Liver (tissue), 9 donors: Measurements from ENCODE around the gene LPAR1. TPM values are rescaled to one million over a fixed set of nuclear protein-coding genes. Genes with fewer than 3 reads are reported as not detected.

Source experiments
- DNase-seq: peaks from one replicate; pipeline ENCODE4 v3.0.0-alpha.2; 2017; ENCODE audit warnings: low spot score
- H3K27ac ChIP-seq, 2 donors: one replicate each; pipeline ENCODE4 v1.7.0; 2013; ENCODE audit warnings: inconsistent platforms in 2 of 2, low read length in 2 of 2, control low read depth in 1 of 2, low read depth in 1 of 2, mild to moderate bottlenecking in 1 of 2
- H3K27me3 ChIP-seq, 4 donors: one replicate each; pipeline versions ENCODE4 v1.6.1 to v1.7.0; 2013; ENCODE audit warnings: low read length in 3 of 4, inconsistent platforms in 1 of 4, mild to moderate bottlenecking in 1 of 4, moderate library complexity in 1 of 4; ENCODE audit not compliant: control insufficient read depth in 4 of 4, insufficient read depth in 4 of 4
- H3K36me3 ChIP-seq, 4 donors: one replicate each; pipeline versions ENCODE4 v1.6.1 to v1.7.0; 2013; ENCODE audit warnings: low read length in 3 of 4, mild to moderate bottlenecking in 3 of 4, low read depth in 1 of 4, moderate library complexity in 1 of 4; ENCODE audit not compliant: control insufficient read depth in 4 of 4, insufficient read depth in 3 of 4
- H3K4me1 ChIP-seq, 4 donors: one replicate each; pipeline versions ENCODE4 v1.6.1 to v1.7.0; 2013; ENCODE audit warnings: low read length in 3 of 4, mild to moderate bottlenecking in 3 of 4, moderate library complexity in 1 of 4; ENCODE audit not compliant: control insufficient read depth in 4 of 4, insufficient read depth in 4 of 4
- H3K4me3 ChIP-seq, 3 donors: one replicate each; pipeline versions ENCODE4 v1.6.1 to v1.7.0; 2013; ENCODE audit warnings: low read length in 3 of 3, control low read depth in 1 of 3, low read depth in 1 of 3, mild to moderate bottlenecking in 1 of 3
- H3K9ac ChIP-seq, 2 donors: one replicate each; pipeline ENCODE4 v1.7.0; 2013; ENCODE audit warnings: low read length in 2 of 2, mild to moderate bottlenecking in 2 of 2, moderate library complexity in 2 of 2, control low read depth in 1 of 2, low read depth in 1 of 2
- H3K9me3 ChIP-seq, 4 donors: one replicate each; pipeline versions ENCODE4 v1.6.1 to v1.7.0; 2013; ENCODE audit warnings: low read length in 3 of 4; ENCODE audit not compliant: control insufficient read depth in 4 of 4
- EGR1 ChIP-seq, 2 donors: IDR thresholded peaks; 2 replicates each; pipeline ENCODE4 v1.6.1; 2016 to 2018; ENCODE audit warnings: antibody characterized with exemption in 2 of 2, low read depth in 2 of 2
- FOXA1 ChIP-seq: IDR thresholded peaks from 2 replicates; pipeline ENCODE4 v1.6.1; 2016; ENCODE audit warnings: antibody characterized with exemption
- GABPA ChIP-seq, 2 donors: IDR thresholded peaks in 1 of 2; conservative IDR thresholded peaks in 1 of 2; 2 replicates each; pipeline ENCODE4 v1.6.1; 2016; ENCODE audit warnings: antibody characterized with exemption in 2 of 2, mild to moderate bottlenecking in 1 of 2, moderate library complexity in 1 of 2
- HNF4A ChIP-seq, 2 donors: conservative IDR thresholded peaks; 2 replicates each; pipeline ENCODE4 v1.6.1; 2016; ENCODE audit warnings: antibody characterized with exemption in 2 of 2, mild to moderate bottlenecking in 2 of 2
- HNF4G ChIP-seq: IDR thresholded peaks from 2 replicates; pipeline ENCODE4 v1.6.1; 2016; ENCODE audit warnings: antibody characterized with exemption
- RAD21 ChIP-seq, 2 donors: IDR thresholded peaks; 2 replicates each; pipeline ENCODE4 v1.6.1; 2016; ENCODE audit warnings: antibody characterized with exemption in 2 of 2, mild to moderate bottlenecking in 2 of 2
- YY1 ChIP-seq: IDR thresholded peaks from 2 replicates; pipeline ENCODE4 v1.6.1; 2016; ENCODE audit warnings: antibody characterized with exemption, mild to moderate bottlenecking
- WGBS: extraction: QIAGEN DNeasy Blood & Tissue Kit; methylation state at CpG from one replicate; pipeline ENCODE4 v1.1.7; 2013; 5-methylcytosine and 5-hydroxymethylcytosine counted together
- polyA plus RNA-seq, 2 donors: library from polyadenylated mRNA; stranded (reverse) in 1 of 2; unstranded in 1 of 2; fragments of 200-250 nt in 1 of 2; fragments of >200 nt in 1 of 2; fragmentation: Nextera tagmentation in 1 of 2; extraction: Ambion mirVana in 1 of 2; gene quantifications; one replicate each; pipeline versions ENCODE4 v1.2.1 to v1.2.3, GENCODE V29; 2013 to 2015
- total RNA-seq, 2 donors: library from RNA; depleted of rRNA; stranded (reverse); fragments of >200 nt; gene quantifications; one replicate each; pipeline ENCODE4 v1.2.3, GENCODE V29; 2014
- TF ChIP-seq, protein P1 (sequence below): IDR thresholded peaks from 2 replicates; pipeline ENCODE4 v1.6.1; 2016; ENCODE audit warnings: antibody characterized with exemption
- TF ChIP-seq, protein P2 (sequence below): fragments of 150-350 bp; IDR thresholded peaks from 2 replicates; pipeline ENCODE4 v1.5.1; 2017; ENCODE audit warnings: improper control_type of control experiment, low read depth, low read length; ENCODE audit not compliant: missing input control
- donor health status: healthy.
- donor health status: healthy.
- donor health status: healthy.
- donor health status: healthy.
- donor health status: healthy.

Gene LPAR1
- total and polyA plus RNA-seq, 4 donors: 0.51 to 3.6 (median 1.1) TPM

DNA sequence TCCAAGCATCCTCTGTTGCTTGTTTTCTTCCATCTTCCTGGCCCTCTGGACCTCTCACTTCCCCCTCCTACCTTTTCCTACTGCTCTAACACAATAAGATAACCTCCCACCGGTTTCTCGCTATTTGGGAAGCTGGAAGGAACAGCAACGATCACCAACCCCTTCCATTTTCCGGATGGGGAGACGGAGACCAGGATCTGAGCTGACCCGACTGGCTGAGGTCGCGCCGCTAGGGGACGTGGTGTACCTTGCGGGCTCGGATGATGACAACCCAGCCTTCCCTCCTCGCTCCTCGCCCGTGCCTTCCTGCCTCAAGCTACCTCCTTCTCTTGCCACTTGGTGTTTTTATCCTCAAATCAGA lies 1.9 kb downstream of the LPAR1 start:
- H3K4me3 ChIP-seq: peak overlapping the region in 1 of 3 donors; percentile 64

DNA sequence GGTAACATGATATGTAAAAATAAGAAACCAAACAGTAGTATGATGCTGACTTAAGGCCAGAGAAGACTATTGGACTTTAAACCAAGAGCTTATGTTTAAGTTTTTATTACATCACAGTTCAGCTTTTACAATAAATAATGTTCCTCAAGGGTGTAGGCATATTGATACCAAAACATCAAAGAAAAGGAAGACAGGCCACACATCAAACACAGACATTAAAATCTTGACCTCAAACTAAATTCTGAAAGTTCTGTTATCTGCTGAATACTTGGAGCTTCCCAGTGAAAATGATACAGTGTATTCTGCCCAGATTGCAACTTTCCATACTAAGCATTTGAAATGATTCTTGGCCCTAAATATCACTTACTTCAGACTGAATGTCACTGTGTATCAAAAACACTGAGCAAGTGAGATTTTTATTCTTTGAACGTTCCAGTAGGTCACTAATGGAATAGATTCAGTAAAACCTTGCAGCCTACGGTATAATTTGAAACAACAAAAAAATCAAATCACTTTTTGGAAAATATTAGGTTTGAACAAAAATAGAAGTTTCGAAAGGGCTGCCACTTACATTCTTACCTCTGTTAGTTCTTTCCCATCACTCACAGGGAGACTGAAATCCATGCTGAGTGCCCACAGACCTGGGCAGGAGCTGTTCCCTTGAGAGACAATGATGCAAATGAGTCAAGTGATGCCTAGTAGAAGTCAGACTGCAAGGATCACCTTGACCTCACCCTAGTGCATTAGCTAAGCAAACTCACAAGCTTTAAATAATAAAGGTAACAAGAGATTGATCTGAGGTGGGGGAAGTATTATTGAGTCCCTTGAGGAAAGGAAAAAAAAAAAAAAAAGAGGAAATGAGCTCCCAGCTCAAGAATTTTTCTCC lies 2.5 kb downstream of the LPAR1 start:
- Histone ChIP-seq H3K9ac (no peak overlapping the region), H3K27me3 (peaks cover 0 to 17% (median 4%) of the 10 kb centered on the region in 4 donors), H3K36me3 (no peaks in the 10 kb centered on the region), H3K4me3 (no peak overlapping the region), H3K9me3 (no peaks in the 10 kb centered on the region), H3K4me1 (peaks cover 11 to 28% (median 15%) of the 10 kb centered on the region in 4 donors), H3K27ac (no peak overlapping the region)
- DNase-seq: no peak
- TF ChIP-seq GABPA (IDR thresholded peaks at IDR 0.05 in 1 of 2, conservative IDR thresholded peaks at IDR 0.05 in 1 of 2) (no peak), EGR1 (IDR thresholded peaks at IDR 0.05; ENCODE audit: low read depth in 2 of 2) (no peak)
- WGBS: 80% methylated on average over 3 of the region's 3 CpGs

More for the DNA sequence above, 1.9 kb downstream of the LPAR1 start:
- Histone ChIP-seq H3K27ac (no peak overlapping the region), H3K4me1 (peaks cover 11 to 28% (median 15%) of the 10 kb centered on the region in 4 donors), H3K9ac (no peak overlapping the region), H3K36me3 (no peaks in the 10 kb centered on the region), H3K9me3 (no peaks in the 10 kb centered on the region), H3K27me3 (peaks cover 0 to 17% (median 4%) of the 10 kb centered on the region in 4 donors)
- 7% methylated on average over 15 of the region's 15 CpGs for WGBS
- TF ChIP-seq RAD21 (IDR thresholded peaks at IDR 0.05): peak; percentile 23 to 41
- TF ChIP-seq, protein P1, sequence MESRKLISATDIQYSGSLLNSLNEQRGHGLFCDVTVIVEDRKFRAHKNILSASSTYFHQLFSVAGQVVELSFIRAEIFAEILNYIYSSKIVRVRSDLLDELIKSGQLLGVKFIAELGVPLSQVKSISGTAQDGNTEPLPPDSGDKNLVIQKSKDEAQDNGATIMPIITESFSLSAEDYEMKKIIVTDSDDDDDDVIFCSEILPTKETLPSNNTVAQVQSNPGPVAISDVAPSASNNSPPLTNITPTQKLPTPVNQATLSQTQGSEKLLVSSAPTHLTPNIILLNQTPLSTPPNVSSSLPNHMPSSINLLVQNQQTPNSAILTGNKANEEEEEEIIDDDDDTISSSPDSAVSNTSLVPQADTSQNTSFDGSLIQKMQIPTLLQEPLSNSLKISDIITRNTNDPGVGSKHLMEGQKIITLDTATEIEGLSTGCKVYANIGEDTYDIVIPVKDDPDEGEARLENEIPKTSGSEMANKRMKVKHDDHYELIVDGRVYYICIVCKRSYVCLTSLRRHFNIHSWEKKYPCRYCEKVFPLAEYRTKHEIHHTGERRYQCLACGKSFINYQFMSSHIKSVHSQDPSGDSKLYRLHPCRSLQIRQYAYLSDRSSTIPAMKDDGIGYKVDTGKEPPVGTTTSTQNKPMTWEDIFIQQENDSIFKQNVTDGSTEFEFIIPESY: no peak
- TF ChIP-seq HNF4G: no peak
- no peak for DNase-seq

DNA sequence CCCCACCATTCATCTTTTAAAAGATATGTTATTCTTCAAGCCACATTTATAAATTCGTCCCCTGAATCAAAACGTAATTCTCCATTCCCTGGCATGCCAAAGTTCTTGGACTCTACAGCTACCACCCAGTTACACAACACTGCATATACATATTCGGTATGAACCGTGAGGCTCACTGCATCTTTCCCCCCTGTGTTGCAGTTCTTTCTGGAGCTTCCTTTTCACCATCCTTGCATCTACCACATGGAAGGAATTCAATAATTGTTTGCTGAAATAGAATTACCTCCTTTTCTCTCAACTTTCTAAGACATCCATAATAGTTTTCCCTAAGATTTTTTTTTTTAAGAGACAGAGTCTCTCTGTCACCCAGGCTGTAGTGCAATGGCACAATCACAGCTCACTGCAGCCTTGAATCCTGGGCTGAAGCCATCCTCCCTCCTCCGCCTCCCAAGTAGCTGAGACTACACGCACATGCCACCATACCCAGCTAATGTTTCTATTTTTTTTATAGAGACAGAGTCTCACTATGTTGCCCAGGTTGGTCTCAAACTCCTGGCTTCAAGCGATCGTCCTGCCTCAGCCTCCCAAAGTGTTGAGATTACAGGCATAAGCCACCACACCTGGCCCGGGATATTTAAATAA lies 3.3 kb downstream of the LPAR1 start:
- H3K9ac ChIP-seq: no peak overlapping the region
- TF ChIP-seq, protein P1: no peak
- TF ChIP-seq HNF4A (conservative IDR thresholded peaks at IDR 0.05) (no peak), YY1 (no peak), FOXA1 (no peak), GABPA (IDR thresholded peaks at IDR 0.05 in 1 of 2, conservative IDR thresholded peaks at IDR 0.05 in 1 of 2) (no peak)
- TF ChIP-seq, protein P2, sequence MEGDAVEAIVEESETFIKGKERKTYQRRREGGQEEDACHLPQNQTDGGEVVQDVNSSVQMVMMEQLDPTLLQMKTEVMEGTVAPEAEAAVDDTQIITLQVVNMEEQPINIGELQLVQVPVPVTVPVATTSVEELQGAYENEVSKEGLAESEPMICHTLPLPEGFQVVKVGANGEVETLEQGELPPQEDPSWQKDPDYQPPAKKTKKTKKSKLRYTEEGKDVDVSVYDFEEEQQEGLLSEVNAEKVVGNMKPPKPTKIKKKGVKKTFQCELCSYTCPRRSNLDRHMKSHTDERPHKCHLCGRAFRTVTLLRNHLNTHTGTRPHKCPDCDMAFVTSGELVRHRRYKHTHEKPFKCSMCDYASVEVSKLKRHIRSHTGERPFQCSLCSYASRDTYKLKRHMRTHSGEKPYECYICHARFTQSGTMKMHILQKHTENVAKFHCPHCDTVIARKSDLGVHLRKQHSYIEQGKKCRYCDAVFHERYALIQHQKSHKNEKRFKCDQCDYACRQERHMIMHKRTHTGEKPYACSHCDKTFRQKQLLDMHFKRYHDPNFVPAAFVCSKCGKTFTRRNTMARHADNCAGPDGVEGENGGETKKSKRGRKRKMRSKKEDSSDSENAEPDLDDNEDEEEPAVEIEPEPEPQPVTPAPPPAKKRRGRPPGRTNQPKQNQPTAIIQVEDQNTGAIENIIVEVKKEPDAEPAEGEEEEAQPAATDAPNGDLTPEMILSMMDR: no peak
- no peak overlapping the region for H3K27ac ChIP-seq
- H3K4me1 ChIP-seq: peaks cover 11 to 28% (median 15%) of the 10 kb centered on the region in 4 donors
- DNase-seq: no peak
- no peaks in the 10 kb centered on the region for H3K36me3 ChIP-seq
- no peaks in the 10 kb centered on the region for H3K9me3 ChIP-seq
- peaks cover 0 to 17% (median 4%) of the 10 kb centered on the region in 4 donors for H3K27me3 ChIP-seq
- 81% methylated on average over 9 of the region's 9 CpGs for WGBS
- no peak overlapping the region for H3K4me3 ChIP-seq
